Gastroesophageal sphincter (tissue), 3 donors: ENCODE measurements around the gene KIZ.

Experiments
- CTCF ChIP-seq, 4 experiments: fragments of 200-600 bp in 2 of 4; fragments of 450-650 bp in 2 of 4; sonication (generic) in 1 of 4; IDR thresholded peaks; one replicate each; pipeline ENCODE4 v1.5.1; 2017 to 2019; ENCODE audit warnings: antibody characterized with exemption in 4 of 4, mild to moderate bottlenecking in 2 of 4, moderate library complexity in 2 of 4
- EP300 ChIP-seq: sonication (generic); formaldehyde crosslinking; IDR thresholded peaks from one replicate; pipeline ENCODE4 v1.6.1; 2017; ENCODE audit warnings: antibody characterized with exemption, mild to moderate bottlenecking
- POLR2A ChIP-seq, 2 donors: fragments of 450-650 bp; IDR thresholded peaks; one replicate each; pipeline ENCODE4 v1.6.1; 2017; ENCODE audit warnings: antibody characterized with exemption in 2 of 2, mild to moderate bottlenecking in 2 of 2, moderate library complexity in 1 of 2
- POLR2AphosphoS5 ChIP-seq: sonication (generic); formaldehyde crosslinking; IDR thresholded peaks from one replicate; pipeline ENCODE4 v1.6.1; 2017; ENCODE audit warnings: antibody characterized with exemption

- TF ChIP-seq CTCF (IDR thresholded peaks at IDR 0.05) (no peak), POLR2AphosphoS5 (no peak), POLR2A (IDR thresholded peaks at IDR 0.05) (no peak), EP300 (no peak)
These were observed 162.9 kb downstream of the KIZ start for GRCh38 chr20:21288587-21289370.
